Cardiac fibroblast (primary cell): ENCODE results near the gene TMEM231.

Source experiments
- DNase-seq, 2 donors: peaks; one replicate each; pipeline versions ENCODE4 v3.0.0 to v3.0.0-alpha.2; 2010; ENCODE audit warnings: low read depth in 2 of 2
- H3K4me3 ChIP-seq, 2 donors: replicated peaks in 1 of 2; 1 replicate in 1 of 2; 2 replicates in 1 of 2; pipeline ENCODE4 v1.5.1; 2011; ENCODE audit warnings: low read depth in 2 of 2, low read length in 2 of 2, mild to moderate bottlenecking in 2 of 2, moderate library complexity in 1 of 2
- CTCF ChIP-seq: IDR thresholded peaks from one replicate; pipeline ENCODE4 v1.5.1; 2011; ENCODE audit warnings: low read depth, mild to moderate bottlenecking, low read length, inconsistent platforms

Gene TMEM231

GRCh38 chr16:75578212-75578611 lies 22.2 kb upstream of the TMEM231 start:
- TF ChIP-seq CTCF = no peak
- no peak for DNase-seq
- H3K4me3 ChIP-seq = no peak overlapping the region

GRCh38 chr16:75576384-75576811 lies 20.3 kb upstream of the TMEM231 start:
- no peak overlapping the region for H3K4me3 ChIP-seq
- DNase-seq = no peak
- TF ChIP-seq CTCF = no peak

GRCh38 chr16:75575958-75576357 lies 19.9 kb upstream of the TMEM231 start:
- no peak for DNase-seq
- no peak for TF ChIP-seq CTCF
- H3K4me3 ChIP-seq = no peak overlapping the region

- no peak for TF ChIP-seq CTCF
- no peak for DNase-seq
- no peak overlapping the region for H3K4me3 ChIP-seq
Observed at GRCh38 chr16:75573955-75574354, 17.9 kb upstream of the TMEM231 start.

- no peak overlapping the region for H3K4me3 ChIP-seq
- TF ChIP-seq CTCF = no peak
- DNase-seq = no peak
Observed at GRCh38 chr16:75572864-75573542, 17.0 kb upstream of the TMEM231 start.

- no peak for DNase-seq
- TF ChIP-seq CTCF = no peak
- H3K4me3 ChIP-seq = no peak overlapping the region
Observed at GRCh38 chr16:75570396-75571065, 14.5 kb upstream of the TMEM231 start.
